Measurements from ENCODE around the gene FGD2. TPM values are rescaled to one million over a fixed set of nuclear protein-coding genes. Genes with fewer than 3 reads are reported as not detected.

The FGD2 gene
- total and polyA plus RNA-seq, 10 of the 15 experiments (the other 5 are each of a cell fraction or from before 2014, with no cell fraction given), result 5.2 to 88.1 (median 33.2) TPM

DNA sequence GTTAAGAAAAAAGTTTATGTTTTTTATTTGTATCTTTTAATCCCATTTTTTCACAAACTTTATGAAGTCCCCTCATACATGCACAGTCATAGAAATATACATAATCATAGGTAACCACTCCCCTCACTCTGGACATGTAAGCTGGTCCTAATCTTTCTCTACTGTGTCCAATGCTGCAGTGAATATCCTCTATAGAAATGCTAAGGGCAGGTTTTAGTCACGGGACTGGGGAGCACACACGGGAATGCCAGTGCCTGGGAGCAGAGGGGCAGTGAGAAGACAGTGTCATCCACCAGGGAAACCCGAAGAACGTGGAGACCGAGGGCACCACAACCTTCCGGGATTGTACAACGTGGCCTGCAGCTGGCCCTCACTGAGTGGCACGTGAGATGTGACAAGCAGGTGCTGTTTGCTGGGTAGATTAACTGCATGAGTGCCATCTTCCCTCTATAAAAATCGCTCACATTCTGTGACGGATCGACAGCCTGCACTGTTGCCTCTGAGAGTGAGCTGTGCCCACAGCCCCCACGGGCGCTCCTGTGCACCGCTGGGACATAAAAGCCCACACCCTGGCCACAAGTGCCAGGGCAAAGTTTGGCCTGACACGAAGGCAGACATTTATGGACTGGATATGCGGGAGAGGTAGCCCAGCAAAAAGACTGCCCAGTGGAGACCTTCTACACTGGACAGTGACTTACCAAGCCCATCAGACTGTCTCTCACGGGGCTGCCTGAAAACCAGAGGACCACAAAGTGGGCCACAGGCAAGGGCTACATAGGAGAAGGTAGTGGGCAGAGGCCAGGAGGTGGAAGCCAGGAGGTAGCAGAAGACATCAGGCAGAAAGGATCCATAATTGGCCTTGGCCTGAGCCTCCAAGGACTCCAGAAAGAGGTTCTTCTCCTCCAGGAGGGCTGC lies 63.2 kb downstream of the FGD2 start:
- SMC1A ChIA-PET (ENCODE audit: uncharacterized antibody, unreplicated experiment), result interaction anchor here (1.2 to 1.6 kb wide), 2 partner anchors 14 to 41 kb away, joined by 3 read pairs; no protein-coding TSS in a partner anchor
- no TSS peak for BruUV-seq (replicated peaks)
- intact Hi-C loops (cut with micrococcal nuclease; ENCODE audit: unreplicated experiment), result no loop called here
- CTCF ChIA-PET, result interaction anchor here (0.9 kb wide), 1 partner anchor 70 kb away, joined by 3 read pairs; no protein-coding TSS in a partner anchor
- 61% methylated on average over 17 of the region's 17 CpGs for WGBS (ENCODE audit: insufficient coverage, insufficient replicate concordance, low lambda C conversion rate, missing lambda C conversion rate)
- Histone ChIP-seq H4K20me1 (ENCODE audit: control insufficient read depth, insufficient read depth) (no peaks in the 10 kb centered on the region), H3K4me1 (ENCODE audit: control insufficient read depth, insufficient read depth, low read length) (peaks cover 9% of the 10 kb centered on the region), H3K9me3 (replicated peaks; ENCODE audit: control insufficient read depth, insufficient read depth, low read length) (no peaks in the 10 kb centered on the region; the same call in 2 of the 3 replicates), H3K27me3 (replicated peaks in 1 of 2; ENCODE audit: control insufficient read depth in 2 of 2, insufficient read depth in 2 of 2, low read length in 1 of 2) (no peaks in the 10 kb centered on the region), H3K36me3 (ENCODE audit: control insufficient read depth in 2 of 2, insufficient read depth in 2 of 2, low read length in 1 of 2) (no peaks in the 10 kb centered on the region), H3K79me2 (ENCODE audit: control insufficient read depth, insufficient read depth, low read length) (no peaks in the 10 kb centered on the region), H3K4me3 (no peak overlapping the region), H3K27ac (ENCODE audit: control insufficient read depth, insufficient read depth) (no peak overlapping the region), H3K9ac (ENCODE audit: control insufficient read depth, insufficient read depth, low read length) (no peak overlapping the region), H3K4me2 (ENCODE audit: control insufficient read depth, insufficient read depth) (no peak overlapping the region), H2AFZ (ENCODE audit: control insufficient read depth, low read depth, low read length) (no peak overlapping the region)
- POLR2A ChIA-PET, result no interaction called here
- in situ Hi-C loops (cut with MboI), result no loop called here
- no peak for TF ChIP-seq SMAD1 (IDR thresholded peaks at IDR 0.05; ENCODE audit: low read depth, partially characterized antibody)
- no peak for TF ChIP-seq HDAC2 (IDR thresholded peaks at IDR 0.05)
- TF ChIP-seq TCF7 (IDR thresholded peaks at IDR 0.05; ENCODE audit: borderline replicate concordance), result no peak
- TF ChIP-seq KLF5 (IDR thresholded peaks at IDR 0.05; ENCODE audit: partially characterized antibody), result no peak
- TF ChIP-seq, protein P1, sequence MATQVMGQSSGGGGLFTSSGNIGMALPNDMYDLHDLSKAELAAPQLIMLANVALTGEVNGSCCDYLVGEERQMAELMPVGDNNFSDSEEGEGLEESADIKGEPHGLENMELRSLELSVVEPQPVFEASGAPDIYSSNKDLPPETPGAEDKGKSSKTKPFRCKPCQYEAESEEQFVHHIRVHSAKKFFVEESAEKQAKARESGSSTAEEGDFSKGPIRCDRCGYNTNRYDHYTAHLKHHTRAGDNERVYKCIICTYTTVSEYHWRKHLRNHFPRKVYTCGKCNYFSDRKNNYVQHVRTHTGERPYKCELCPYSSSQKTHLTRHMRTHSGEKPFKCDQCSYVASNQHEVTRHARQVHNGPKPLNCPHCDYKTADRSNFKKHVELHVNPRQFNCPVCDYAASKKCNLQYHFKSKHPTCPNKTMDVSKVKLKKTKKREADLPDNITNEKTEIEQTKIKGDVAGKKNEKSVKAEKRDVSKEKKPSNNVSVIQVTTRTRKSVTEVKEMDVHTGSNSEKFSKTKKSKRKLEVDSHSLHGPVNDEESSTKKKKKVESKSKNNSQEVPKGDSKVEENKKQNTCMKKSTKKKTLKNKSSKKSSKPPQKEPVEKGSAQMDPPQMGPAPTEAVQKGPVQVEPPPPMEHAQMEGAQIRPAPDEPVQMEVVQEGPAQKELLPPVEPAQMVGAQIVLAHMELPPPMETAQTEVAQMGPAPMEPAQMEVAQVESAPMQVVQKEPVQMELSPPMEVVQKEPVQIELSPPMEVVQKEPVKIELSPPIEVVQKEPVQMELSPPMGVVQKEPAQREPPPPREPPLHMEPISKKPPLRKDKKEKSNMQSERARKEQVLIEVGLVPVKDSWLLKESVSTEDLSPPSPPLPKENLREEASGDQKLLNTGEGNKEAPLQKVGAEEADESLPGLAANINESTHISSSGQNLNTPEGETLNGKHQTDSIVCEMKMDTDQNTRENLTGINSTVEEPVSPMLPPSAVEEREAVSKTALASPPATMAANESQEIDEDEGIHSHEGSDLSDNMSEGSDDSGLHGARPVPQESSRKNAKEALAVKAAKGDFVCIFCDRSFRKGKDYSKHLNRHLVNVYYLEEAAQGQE (IDR thresholded peaks at IDR 0.05; ENCODE audit: low read depth, low read length), result no peak
- TF ChIP-seq, protein P2, sequence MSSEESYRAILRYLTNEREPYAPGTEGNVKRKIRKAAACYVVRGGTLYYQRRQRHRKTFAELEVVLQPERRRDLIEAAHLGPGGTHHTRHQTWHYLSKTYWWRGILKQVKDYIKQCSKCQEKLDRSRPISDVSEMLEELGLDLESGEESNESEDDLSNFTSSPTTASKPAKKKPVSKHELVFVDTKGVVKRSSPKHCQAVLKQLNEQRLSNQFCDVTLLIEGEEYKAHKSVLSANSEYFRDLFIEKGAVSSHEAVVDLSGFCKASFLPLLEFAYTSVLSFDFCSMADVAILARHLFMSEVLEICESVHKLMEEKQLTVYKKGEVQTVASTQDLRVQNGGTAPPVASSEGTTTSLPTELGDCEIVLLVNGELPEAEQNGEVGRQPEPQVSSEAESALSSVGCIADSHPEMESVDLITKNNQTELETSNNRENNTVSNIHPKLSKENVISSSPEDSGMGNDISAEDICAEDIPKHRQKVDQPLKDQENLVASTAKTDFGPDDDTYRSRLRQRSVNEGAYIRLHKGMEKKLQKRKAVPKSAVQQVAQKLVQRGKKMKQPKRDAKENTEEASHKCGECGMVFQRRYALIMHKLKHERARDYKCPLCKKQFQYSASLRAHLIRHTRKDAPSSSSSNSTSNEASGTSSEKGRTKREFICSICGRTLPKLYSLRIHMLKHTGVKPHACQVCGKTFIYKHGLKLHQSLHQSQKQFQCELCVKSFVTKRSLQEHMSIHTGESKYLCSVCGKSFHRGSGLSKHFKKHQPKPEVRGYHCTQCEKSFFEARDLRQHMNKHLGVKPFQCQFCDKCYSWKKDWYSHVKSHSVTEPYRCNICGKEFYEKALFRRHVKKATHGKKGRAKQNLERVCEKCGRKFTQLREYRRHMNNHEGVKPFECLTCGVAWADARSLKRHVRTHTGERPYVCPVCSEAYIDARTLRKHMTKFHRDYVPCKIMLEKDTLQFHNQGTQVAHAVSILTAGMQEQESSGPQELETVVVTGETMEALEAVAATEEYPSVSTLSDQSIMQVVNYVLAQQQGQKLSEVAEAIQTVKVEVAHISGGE (CRISPR knock-in tag; IDR thresholded peaks at IDR 0.05), result no peak
- TF ChIP-seq ZNF622 (IDR thresholded peaks at IDR 0.05), result no peak
- no peak for TF ChIP-seq NBN (IDR thresholded peaks at IDR 0.05)
- TF ChIP-seq BHLHE40 (IDR thresholded peaks at IDR 0.05; ENCODE audit: borderline replicate concordance in 1 of 2, low read depth in 2 of 2, low read length in 1 of 2), result no peak
- DNase-seq (ENCODE audit: low read depth, low spot score), result no peak
- ATAC-seq, result no peak
- no peak for FAIRE-seq
- RAD21 ChIA-PET (ENCODE audit: unreplicated experiment), result interaction anchor here (0.9 kb wide), 1 partner anchor 194 kb away, joined by 3 read pairs; the partner anchor contains the start of gene PPIL1
